HEK293 (cell line): ENCODE measurements around the gene DENND4B.

ENCODE experiments used
- CTCF ChIA-PET: fragments of 350-600 bp; formaldehyde crosslinking; extraction: SDS; loops from one replicate; lab custom pipeline; 2021; ENCODE audit warnings: antibody characterized with exemption; lab: Yijun Ruan, JAX
- POLR2A ChIA-PET: fragments of 300-600 bp; formaldehyde crosslinking; extraction: SDS; loops from one replicate; lab custom pipeline; 2020; ENCODE audit warnings: antibody characterized with exemption, inconsistent platforms; lab: Yijun Ruan, JAX
- H3K27ac ChIP-seq: fragments of 200-500 bp; sonication (Bioruptor generic); 2 replicates; pipeline ENCODE4 v1.5.1; 2014; ENCODE audit warnings: low read depth, low read length, control low read depth, inconsistent platforms; ENCODE audit errors: extremely low read depth
- H3K36me3 ChIP-seq, 2 experiments: fragments of 200-500 bp in 1 of 2; sonication (Bioruptor generic) in 1 of 2; 1 replicate in 1 of 2; 2 replicates in 1 of 2; pipeline ENCODE4 v1.5.1; 2014 to 2017; ENCODE audit warnings: inconsistent platforms in 2 of 2, low read length in 2 of 2; ENCODE audit not compliant: control insufficient read depth in 2 of 2, insufficient read depth in 1 of 2
- H3K4me1 ChIP-seq: fragments of 200-500 bp; sonication (Bioruptor generic); 2 replicates; pipeline ENCODE4 v1.5.1; 2014; ENCODE audit warnings: mild to moderate bottlenecking, low read length, inconsistent platforms; ENCODE audit not compliant: control insufficient read depth, insufficient read depth
- H3K4me3 ChIP-seq: 2 replicates; pipeline ENCODE4 v1.5.1; 2011; ENCODE audit warnings: low read depth, mild to moderate bottlenecking, control low read depth, low read length, moderate library complexity
- H3K9me3 ChIP-seq: fragments of 200-500 bp; sonication (Bioruptor generic); 2 replicates; pipeline ENCODE4 v1.5.1; 2014; ENCODE audit warnings: low read depth, low read length, inconsistent platforms; ENCODE audit not compliant: control insufficient read depth, insufficient read depth
- EGR2 ChIP-seq: fragments of 450-650 bp; formaldehyde crosslinking; IDR thresholded peaks from 2 replicates; pipeline ENCODE4 v1.5.1; 2016; ENCODE audit warnings: low read depth, missing biosample characterization, missing genetic modification characterization
- FEZF1 ChIP-seq: fragments of 450-650 bp; formaldehyde crosslinking; IDR thresholded peaks from 2 replicates; pipeline ENCODE4 v1.5.1; 2016; ENCODE audit warnings: missing biosample characterization, missing genetic modification characterization
- GLIS1 ChIP-seq: fragments of 450-650 bp; formaldehyde crosslinking; IDR thresholded peaks from 2 replicates; pipeline ENCODE4 v1.5.1; 2016; ENCODE audit warnings: missing biosample characterization, missing genetic modification characterization
- GLIS2 ChIP-seq: fragments of 450-650 bp; formaldehyde crosslinking; IDR thresholded peaks from 2 replicates; pipeline ENCODE4 v1.5.1; 2016; ENCODE audit warnings: missing biosample characterization, missing genetic modification characterization
- KLF1 ChIP-seq: fragments of 450-650 bp; formaldehyde crosslinking; IDR thresholded peaks from 2 replicates; pipeline ENCODE4 v1.5.1; 2016; ENCODE audit warnings: missing biosample characterization, missing genetic modification characterization
- KLF8 ChIP-seq: fragments of 450-650 bp; formaldehyde crosslinking; IDR thresholded peaks from 2 replicates; pipeline ENCODE4 v1.5.1; 2016; ENCODE audit warnings: missing biosample characterization, missing genetic modification characterization
- OSR2 ChIP-seq: fragments of 450-650 bp; formaldehyde crosslinking; IDR thresholded peaks from 2 replicates; pipeline ENCODE4 v1.5.1; 2016; ENCODE audit warnings: missing biosample characterization, missing genetic modification characterization
- ZBTB48 ChIP-seq: fragments of 450-650 bp; formaldehyde crosslinking; IDR thresholded peaks from 2 replicates; pipeline ENCODE4 v1.5.1; 2016; ENCODE audit warnings: missing biosample characterization, missing genetic modification characterization
- ZFP37 ChIP-seq: fragments of 450-650 bp; formaldehyde crosslinking; IDR thresholded peaks from 2 replicates; pipeline ENCODE4 v1.5.1; 2016; ENCODE audit warnings: missing biosample characterization, missing genetic modification characterization
- ZNF132 ChIP-seq: fragments of 450-650 bp; formaldehyde crosslinking; IDR thresholded peaks from 2 replicates; pipeline ENCODE4 v1.5.1; 2017; ENCODE audit warnings: missing biosample characterization, missing genetic modification characterization, borderline replicate concordance
- ZNF16 ChIP-seq: fragments of 450-650 bp; formaldehyde crosslinking; IDR thresholded peaks from 2 replicates; pipeline ENCODE4 v1.5.1; 2016; ENCODE audit warnings: low read depth, missing biosample characterization, missing genetic modification characterization
- ZNF223 ChIP-seq: fragments of 450-650 bp; formaldehyde crosslinking; IDR thresholded peaks from 2 replicates; pipeline ENCODE4 v1.5.1; 2016; ENCODE audit warnings: missing biosample characterization, missing genetic modification characterization
- ZNF23 ChIP-seq: fragments of 450-650 bp; formaldehyde crosslinking; IDR thresholded peaks from 2 replicates; pipeline ENCODE4 v1.5.1; 2016; ENCODE audit warnings: missing biosample characterization, missing genetic modification characterization, borderline replicate concordance
- ZNF302 ChIP-seq: fragments of 450-650 bp; formaldehyde crosslinking; IDR thresholded peaks from 2 replicates; pipeline ENCODE4 v1.5.1; 2016; ENCODE audit warnings: missing biosample characterization, missing genetic modification characterization, low read depth
- ZNF335 ChIP-seq: fragments of 450-650 bp; formaldehyde crosslinking; conservative IDR thresholded peaks from 2 replicates; pipeline ENCODE4 v1.5.1; 2016; ENCODE audit warnings: missing biosample characterization, missing genetic modification characterization
- ZNF350 ChIP-seq: fragments of 450-650 bp; formaldehyde crosslinking; IDR thresholded peaks from 2 replicates; pipeline ENCODE4 v1.5.0; 2017; ENCODE audit warnings: missing biosample characterization, mild to moderate bottlenecking, missing genetic modification characterization
- ZNF354C ChIP-seq: fragments of 450-650 bp; formaldehyde crosslinking; IDR thresholded peaks from 2 replicates; pipeline ENCODE4 v1.5.1; 2016; ENCODE audit warnings: missing biosample characterization, missing genetic modification characterization, low read depth, borderline replicate concordance
- ZNF394 ChIP-seq: fragments of 450-650 bp; formaldehyde crosslinking; IDR thresholded peaks from 2 replicates; pipeline ENCODE4 v1.5.1; 2016; ENCODE audit warnings: missing biosample characterization, missing genetic modification characterization, mild to moderate bottlenecking, moderate library complexity, borderline replicate concordance
- ZNF530 ChIP-seq: fragments of 450-650 bp; formaldehyde crosslinking; IDR thresholded peaks from 2 replicates; pipeline ENCODE4 v1.5.1; 2016; ENCODE audit warnings: low read depth, missing biosample characterization, missing genetic modification characterization
- ZNF544 ChIP-seq: fragments of 450-650 bp; formaldehyde crosslinking; IDR thresholded peaks from 2 replicates; pipeline ENCODE4 v1.5.0; 2017; ENCODE audit warnings: missing biosample characterization, missing genetic modification characterization
- ZNF558 ChIP-seq: fragments of 450-650 bp; formaldehyde crosslinking; IDR thresholded peaks from 2 replicates; pipeline ENCODE4 v1.5.1; 2016; ENCODE audit warnings: missing biosample characterization, missing genetic modification characterization
- ZNF629 ChIP-seq: fragments of 450-650 bp; formaldehyde crosslinking; IDR thresholded peaks from 2 replicates; pipeline ENCODE4 v1.5.1; 2017; ENCODE audit warnings: missing biosample characterization, missing genetic modification characterization
- ZNF768 ChIP-seq: fragments of 450-650 bp; formaldehyde crosslinking; IDR thresholded peaks from 2 replicates; pipeline ENCODE4 v1.5.1; 2018; ENCODE audit warnings: missing biosample characterization, mild to moderate bottlenecking, missing genetic modification characterization
- ZXDB ChIP-seq: fragments of 450-650 bp; formaldehyde crosslinking; IDR thresholded peaks from 2 replicates; pipeline ENCODE4 v1.5.1; 2016; ENCODE audit warnings: missing biosample characterization, missing genetic modification characterization
- TF ChIP-seq, protein P1 (sequence below): fragments of 450-650 bp; formaldehyde crosslinking; IDR thresholded peaks from 2 replicates; pipeline ENCODE4 v1.5.1; 2016; ENCODE audit warnings: missing biosample characterization, missing genetic modification characterization
- TF ChIP-seq, protein P2 (sequence below): fragments of 450-650 bp; formaldehyde crosslinking; IDR thresholded peaks from 2 replicates; pipeline ENCODE4 v1.5.1; 2017; ENCODE audit warnings: missing biosample characterization, missing genetic modification characterization
- TF ChIP-seq, protein P3 (sequence below): fragments of 450-650 bp; formaldehyde crosslinking; IDR thresholded peaks from 2 replicates; pipeline ENCODE4 v1.5.1; 2016; ENCODE audit warnings: missing biosample characterization, missing genetic modification characterization

DENND4B gene

DNA sequence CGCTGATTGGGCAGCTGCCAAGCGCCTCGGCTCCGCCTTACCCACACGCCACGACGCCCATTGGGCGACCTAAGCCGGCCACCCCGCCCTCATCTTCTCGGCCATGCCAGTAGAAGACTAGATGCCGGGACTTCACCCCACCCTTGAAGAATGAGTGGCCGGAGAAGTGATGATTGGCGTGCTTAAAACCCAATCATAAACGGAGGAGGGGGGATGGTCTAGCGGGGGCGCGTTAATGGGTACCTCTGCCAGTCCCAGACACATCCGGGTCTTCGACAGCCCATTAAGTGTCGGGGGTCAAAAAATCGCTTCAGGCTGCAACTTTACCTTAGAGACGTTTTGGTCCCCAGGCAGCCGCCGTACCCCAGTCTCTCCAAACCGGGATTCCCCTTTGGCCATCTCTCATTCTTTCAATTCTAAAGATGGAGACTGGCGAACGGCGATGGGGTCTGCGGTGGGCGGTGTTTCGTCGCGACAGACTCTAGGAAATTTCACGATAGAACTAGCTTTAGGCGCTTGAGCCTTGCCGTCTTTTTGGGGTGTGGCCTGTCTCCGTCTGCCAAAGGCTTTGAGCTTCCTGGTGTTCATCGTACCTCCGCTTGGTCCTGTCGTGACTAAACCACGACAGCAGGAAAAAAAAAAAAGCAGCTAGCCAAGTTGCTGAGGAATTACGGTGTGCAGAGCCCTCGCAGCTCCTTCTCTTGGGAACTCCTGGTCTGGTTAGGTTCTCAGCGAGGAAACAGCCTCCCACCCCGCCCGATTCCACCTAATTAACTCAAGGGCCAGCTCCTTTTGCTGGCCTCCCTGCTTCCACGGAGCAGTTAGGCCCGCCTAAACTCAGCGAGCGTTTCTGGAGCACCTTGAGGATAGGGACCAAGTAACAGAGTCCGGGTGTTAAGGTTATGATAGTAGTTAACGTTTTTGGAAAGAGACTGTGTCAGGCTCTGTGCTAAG lies 23.3 kb downstream of the DENND4B start, which contains the start of gene GATAD2B (continued):
- TF ChIP-seq ZNF629 (tag by site-specific recombination) (peak; percentile 58), ZNF394 (tag by site-specific recombination) (peak; percentile 68), ZNF350 (no peak), KLF1 (tag by site-specific recombination) (0 out of 2 replicates have a peak, but pooled peaks have one; percentile 22), ZNF768 (tag by site-specific recombination) (no peak), OSR2 (tag by site-specific recombination) (no peak), ZNF16 (tag by site-specific recombination) (no peak), ZNF132 (tag by site-specific recombination) (no peak), ZNF558 (tag by site-specific recombination) (no peak), ZNF530 (tag by site-specific recombination) (no peak), KLF8 (tag by site-specific recombination) (peak; percentile 86), ZNF223 (tag by site-specific recombination) (no peak), ZBTB48 (tag by site-specific recombination) (peak; percentile 77), ZXDB (tag by site-specific recombination) (peak; percentile 83), ZNF544 (tag by site-specific recombination) (no peak), ZFP37 (tag by site-specific recombination) (no peak; the same call in 1 of the 2 replicates)
- TF ChIP-seq, protein P1, sequence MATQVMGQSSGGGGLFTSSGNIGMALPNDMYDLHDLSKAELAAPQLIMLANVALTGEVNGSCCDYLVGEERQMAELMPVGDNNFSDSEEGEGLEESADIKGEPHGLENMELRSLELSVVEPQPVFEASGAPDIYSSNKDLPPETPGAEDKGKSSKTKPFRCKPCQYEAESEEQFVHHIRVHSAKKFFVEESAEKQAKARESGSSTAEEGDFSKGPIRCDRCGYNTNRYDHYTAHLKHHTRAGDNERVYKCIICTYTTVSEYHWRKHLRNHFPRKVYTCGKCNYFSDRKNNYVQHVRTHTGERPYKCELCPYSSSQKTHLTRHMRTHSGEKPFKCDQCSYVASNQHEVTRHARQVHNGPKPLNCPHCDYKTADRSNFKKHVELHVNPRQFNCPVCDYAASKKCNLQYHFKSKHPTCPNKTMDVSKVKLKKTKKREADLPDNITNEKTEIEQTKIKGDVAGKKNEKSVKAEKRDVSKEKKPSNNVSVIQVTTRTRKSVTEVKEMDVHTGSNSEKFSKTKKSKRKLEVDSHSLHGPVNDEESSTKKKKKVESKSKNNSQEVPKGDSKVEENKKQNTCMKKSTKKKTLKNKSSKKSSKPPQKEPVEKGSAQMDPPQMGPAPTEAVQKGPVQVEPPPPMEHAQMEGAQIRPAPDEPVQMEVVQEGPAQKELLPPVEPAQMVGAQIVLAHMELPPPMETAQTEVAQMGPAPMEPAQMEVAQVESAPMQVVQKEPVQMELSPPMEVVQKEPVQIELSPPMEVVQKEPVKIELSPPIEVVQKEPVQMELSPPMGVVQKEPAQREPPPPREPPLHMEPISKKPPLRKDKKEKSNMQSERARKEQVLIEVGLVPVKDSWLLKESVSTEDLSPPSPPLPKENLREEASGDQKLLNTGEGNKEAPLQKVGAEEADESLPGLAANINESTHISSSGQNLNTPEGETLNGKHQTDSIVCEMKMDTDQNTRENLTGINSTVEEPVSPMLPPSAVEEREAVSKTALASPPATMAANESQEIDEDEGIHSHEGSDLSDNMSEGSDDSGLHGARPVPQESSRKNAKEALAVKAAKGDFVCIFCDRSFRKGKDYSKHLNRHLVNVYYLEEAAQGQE, result 0 out of 2 replicates have a peak, but pooled peaks have one; percentile 55
- TF ChIP-seq, protein P2, sequence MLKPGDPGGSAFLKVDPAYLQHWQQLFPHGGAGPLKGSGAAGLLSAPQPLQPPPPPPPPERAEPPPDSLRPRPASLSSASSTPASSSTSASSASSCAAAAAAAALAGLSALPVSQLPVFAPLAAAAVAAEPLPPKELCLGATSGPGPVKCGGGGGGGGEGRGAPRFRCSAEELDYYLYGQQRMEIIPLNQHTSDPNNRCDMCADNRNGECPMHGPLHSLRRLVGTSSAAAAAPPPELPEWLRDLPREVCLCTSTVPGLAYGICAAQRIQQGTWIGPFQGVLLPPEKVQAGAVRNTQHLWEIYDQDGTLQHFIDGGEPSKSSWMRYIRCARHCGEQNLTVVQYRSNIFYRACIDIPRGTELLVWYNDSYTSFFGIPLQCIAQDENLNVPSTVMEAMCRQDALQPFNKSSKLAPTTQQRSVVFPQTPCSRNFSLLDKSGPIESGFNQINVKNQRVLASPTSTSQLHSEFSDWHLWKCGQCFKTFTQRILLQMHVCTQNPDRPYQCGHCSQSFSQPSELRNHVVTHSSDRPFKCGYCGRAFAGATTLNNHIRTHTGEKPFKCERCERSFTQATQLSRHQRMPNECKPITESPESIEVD (tag by site-specific recombination), result no peak

DNA sequence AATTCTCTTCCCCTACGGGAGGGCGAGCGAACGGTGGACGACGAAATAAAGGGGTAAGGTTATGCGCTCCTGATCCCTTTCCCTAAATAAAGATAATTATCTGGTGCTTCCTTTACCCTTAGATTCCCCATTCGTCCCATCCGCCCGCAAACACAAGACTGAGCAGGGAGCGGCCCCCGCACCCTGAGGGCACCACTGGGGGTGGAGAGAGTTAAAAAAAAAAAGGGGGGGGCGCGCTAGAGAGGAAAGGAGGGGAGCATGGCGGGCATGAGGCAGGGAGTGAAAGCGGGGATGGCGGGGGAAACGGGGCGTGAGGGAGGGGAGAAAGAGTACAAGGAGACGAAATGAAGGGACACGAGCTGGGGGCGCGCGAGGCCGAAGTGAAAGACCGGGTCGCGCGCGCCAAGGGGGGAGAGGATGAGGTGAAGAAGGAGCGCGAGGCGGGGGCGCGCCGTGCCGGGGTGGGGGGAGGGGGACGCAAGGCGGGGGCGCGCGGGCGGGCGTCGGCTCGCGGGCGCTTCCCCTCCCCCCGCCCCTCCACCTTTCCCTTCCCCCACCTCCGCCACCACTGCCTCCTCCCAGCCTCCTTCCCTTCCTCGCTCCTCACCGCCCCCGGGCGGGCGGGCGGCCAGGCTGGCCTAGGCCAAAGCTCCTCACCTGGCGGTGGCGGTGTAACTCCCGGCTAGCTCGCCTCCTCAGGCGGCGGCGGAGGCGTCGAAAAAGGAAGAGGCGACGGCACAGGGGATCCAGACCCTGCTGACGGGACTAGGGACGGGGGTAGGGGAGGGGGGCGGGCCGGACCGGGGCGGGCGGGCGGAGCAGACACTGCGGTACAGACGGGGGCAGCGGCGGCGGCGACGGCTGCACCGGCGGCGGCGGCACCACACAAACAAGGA lies 24.2 kb downstream of the DENND4B start:
- POLR2A ChIA-PET, result interaction anchor here (0.6 to 3.9 kb wide), 18 partner anchors 8 to 1156 kb away, joined by 3 to 31 read pairs (median 4); partner anchors contain the start of genes CREB3L4, DENND4B, JTB and RPS27
- TF ChIP-seq GLIS1 (tag by site-specific recombination) (peak; percentile 55), EGR2 (tag by site-specific recombination) (0 out of 2 replicates have a peak, but pooled peaks have one; percentile 26), ZNF302 (no peak), GLIS2 (tag by site-specific recombination) (peak; percentile 75), ZBTB48 (tag by site-specific recombination) (peak; percentile 70; the same call in 1 of the 2 replicates), ZNF23 (tag by site-specific recombination) (no peak), FEZF1 (tag by site-specific recombination) (no peak), ZNF335 (tag by site-specific recombination) (peak; percentile 41), ZNF354C (tag by site-specific recombination) (no peak)
- TF ChIP-seq, protein P3, sequence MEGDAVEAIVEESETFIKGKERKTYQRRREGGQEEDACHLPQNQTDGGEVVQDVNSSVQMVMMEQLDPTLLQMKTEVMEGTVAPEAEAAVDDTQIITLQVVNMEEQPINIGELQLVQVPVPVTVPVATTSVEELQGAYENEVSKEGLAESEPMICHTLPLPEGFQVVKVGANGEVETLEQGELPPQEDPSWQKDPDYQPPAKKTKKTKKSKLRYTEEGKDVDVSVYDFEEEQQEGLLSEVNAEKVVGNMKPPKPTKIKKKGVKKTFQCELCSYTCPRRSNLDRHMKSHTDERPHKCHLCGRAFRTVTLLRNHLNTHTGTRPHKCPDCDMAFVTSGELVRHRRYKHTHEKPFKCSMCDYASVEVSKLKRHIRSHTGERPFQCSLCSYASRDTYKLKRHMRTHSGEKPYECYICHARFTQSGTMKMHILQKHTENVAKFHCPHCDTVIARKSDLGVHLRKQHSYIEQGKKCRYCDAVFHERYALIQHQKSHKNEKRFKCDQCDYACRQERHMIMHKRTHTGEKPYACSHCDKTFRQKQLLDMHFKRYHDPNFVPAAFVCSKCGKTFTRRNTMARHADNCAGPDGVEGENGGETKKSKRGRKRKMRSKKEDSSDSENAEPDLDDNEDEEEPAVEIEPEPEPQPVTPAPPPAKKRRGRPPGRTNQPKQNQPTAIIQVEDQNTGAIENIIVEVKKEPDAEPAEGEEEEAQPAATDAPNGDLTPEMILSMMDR (tag by site-specific recombination), result peak; percentile 50

More for the DNA sequence above, 24.2 kb downstream of the DENND4B start:
- CTCF ChIA-PET, result interaction anchor here (0.6 to 1.9 kb wide), 4 partner anchors 8 to 125 kb away, joined by 3 to 8 read pairs (median 3); no protein-coding TSS in a partner anchor
- peak overlapping the region; percentile 95 for H3K4me3 ChIP-seq
- H3K4me1 ChIP-seq, result peaks cover 4% of the 10 kb centered on the region
- H3K36me3 ChIP-seq, result peaks cover 0 to 17% of the 10 kb centered on the region in 2 experiments; a peak in 2 of 3 replicates
- peak overlapping the region; percentile 74 for H3K27ac ChIP-seq
- H3K9me3 ChIP-seq, result no peaks in the 10 kb centered on the region
